ENCODE measurements around the gene PPP2R2B.
"Not testable (repeated sequence)": the region's sequence is repeated elsewhere in the genome, so short reads cannot be mapped to it uniquely, and the experiment has no call there.

PPP2R2B gene

GRCh38 chr5:146751781-146752401, 126.7 kb downstream of the PPP2R2B start:
- no peaks in the 10 kb centered on the region for H3K27me3 ChIP-seq (ENCODE audit: low read depth)
- H3K4me3 ChIP-seq, result no peak overlapping the region
- DNase-seq (ENCODE audit: low spot score in 2 of 2), result no peak
- H3K36me3 ChIP-seq (replicated peaks), result no peaks in the 10 kb centered on the region
- H3K4me1 ChIP-seq, result peaks cover 16% of the 10 kb centered on the region
- H3K9me3 ChIP-seq, result no peaks in the 10 kb centered on the region
- in situ Hi-C loops (cut with MboI; ENCODE audit: low sequenced_read_pairs), result no loop called here

GRCh38 chr5:146751054-146751453, 127.5 kb downstream of the PPP2R2B start:
- no peak for DNase-seq (ENCODE audit: low spot score in 2 of 2)
- in situ Hi-C loops (cut with MboI; ENCODE audit: low sequenced_read_pairs), result no loop called here
- H3K4me1 ChIP-seq, result peaks cover 13% of the 10 kb centered on the region
- no peaks in the 10 kb centered on the region for H3K27me3 ChIP-seq (ENCODE audit: low read depth)
- no peaks in the 10 kb centered on the region for H3K9me3 ChIP-seq
- no peaks in the 10 kb centered on the region for H3K36me3 ChIP-seq (replicated peaks)
- no peak overlapping the region for H3K4me3 ChIP-seq

- in situ Hi-C loops (cut with MboI; ENCODE audit: low sequenced_read_pairs), result no loop called here
These were observed 130.0 kb downstream of the PPP2R2B start for GRCh38 chr5:146748533-146748932.

GRCh38 chr5:146745931-146746577, 132.5 kb downstream of the PPP2R2B start:
- Histone ChIP-seq H3K27me3 (ENCODE audit: low read depth) (no peaks in the 10 kb centered on the region), H3K9me3 (no peaks in the 10 kb centered on the region), H3K36me3 (replicated peaks) (no peaks in the 10 kb centered on the region), H3K4me3 (no peak overlapping the region), H3K4me1 (peaks cover 18% of the 10 kb centered on the region)
- DNase-seq (ENCODE audit: low spot score in 2 of 2), result peak; percentile 55 to 68
- in situ Hi-C loops (cut with MboI; ENCODE audit: low sequenced_read_pairs), result no loop called here

More at GRCh38 chr5:146748533-146748932, 130.0 kb downstream of the PPP2R2B start:
- H3K4me3 ChIP-seq, result no peak overlapping the region
- no peaks in the 10 kb centered on the region for H3K36me3 ChIP-seq (replicated peaks)
- H3K27me3 ChIP-seq (ENCODE audit: low read depth), result no peaks in the 10 kb centered on the region
- H3K9me3 ChIP-seq, result no peaks in the 10 kb centered on the region
- peaks cover 18% of the 10 kb centered on the region for H3K4me1 ChIP-seq
- no peak for DNase-seq (ENCODE audit: low spot score in 2 of 2)

- H3K36me3 ChIP-seq (replicated peaks), result no peaks in the 10 kb centered on the region
- H3K4me3 ChIP-seq, result no peak overlapping the region
- no peaks in the 10 kb centered on the region for H3K9me3 ChIP-seq
- no peak for DNase-seq (ENCODE audit: low spot score in 2 of 2)
- in situ Hi-C loops (cut with MboI; ENCODE audit: low sequenced_read_pairs), result no loop called here
- H3K4me1 ChIP-seq, result peaks cover 18% of the 10 kb centered on the region
- H3K27me3 ChIP-seq (ENCODE audit: low read depth), result no peaks in the 10 kb centered on the region
These were observed 134.3 kb downstream of the PPP2R2B start for GRCh38 chr5:146744068-146744745.

- in situ Hi-C loops (cut with MboI; ENCODE audit: low sequenced_read_pairs), result no loop called here
- Histone ChIP-seq H3K27me3 (ENCODE audit: low read depth) (no peaks in the 10 kb centered on the region), H3K4me3 (no peak overlapping the region), H3K36me3 (replicated peaks) (no peaks in the 10 kb centered on the region), H3K4me1 (peaks cover 18% of the 10 kb centered on the region), H3K9me3 (0 out of 2 replicates have a peak, but pooled peaks cover 1% of the 10 kb centered on the region)
- no peak for DNase-seq (ENCODE audit: low spot score in 2 of 2)
These were observed 143.5 kb downstream of the PPP2R2B start for GRCh38 chr5:146734936-146735577.

GRCh38 chr5:146732962-146733361, 145.6 kb downstream of the PPP2R2B start:
- no peaks in the 10 kb centered on the region for H3K36me3 ChIP-seq (replicated peaks)
- H3K27me3 ChIP-seq (ENCODE audit: low read depth), result no peaks in the 10 kb centered on the region

GRCh38 chr5:146731909-146732659, 146.5 kb downstream of the PPP2R2B start:
- peak in 1 of 2 experiments; percentile 76 for DNase-seq (ENCODE audit: low spot score in 2 of 2)
- Histone ChIP-seq H3K36me3 (replicated peaks) (no peaks in the 10 kb centered on the region), H3K9me3 (peaks cover 7% of the 10 kb centered on the region; the same call in 1 of the 2 replicates), H3K4me1 (peaks cover 18% of the 10 kb centered on the region), H3K4me3 (no peak overlapping the region), H3K27me3 (ENCODE audit: low read depth) (no peaks in the 10 kb centered on the region)
- in situ Hi-C loops (cut with MboI; ENCODE audit: low sequenced_read_pairs), result no loop called here

More at GRCh38 chr5:146732962-146733361, 145.6 kb downstream of the PPP2R2B start:
- in situ Hi-C loops (cut with MboI; ENCODE audit: low sequenced_read_pairs), result no loop called here
- H3K4me1 ChIP-seq, result peaks cover 18% of the 10 kb centered on the region
- no peak overlapping the region for H3K4me3 ChIP-seq
- H3K9me3 ChIP-seq, result peaks cover 7% of the 10 kb centered on the region; the same call in 1 of the 2 replicates
- DNase-seq (ENCODE audit: low spot score in 2 of 2), result no peak

GRCh38 chr5:146728746-146729145, 149.8 kb downstream of the PPP2R2B start:
- DNase-seq (ENCODE audit: low spot score in 2 of 2); H3K9me3 ChIP-seq; H3K36me3 ChIP-seq (replicated peaks); in situ Hi-C loops (cut with MboI; ENCODE audit: low sequenced_read_pairs); H3K4me3 ChIP-seq; H3K27me3 ChIP-seq (ENCODE audit: low read depth): not testable (repeated sequence)
- H3K4me1 ChIP-seq, result peaks cover 18% of the 10 kb centered on the region

- DNase-seq (ENCODE audit: low spot score in 2 of 2), result peak in 1 of 2 experiments; percentile 11
- in situ Hi-C loops (cut with MboI; ENCODE audit: low sequenced_read_pairs), result no loop called here
- Histone ChIP-seq H3K36me3 (replicated peaks) (no peaks in the 10 kb centered on the region), H3K27me3 (ENCODE audit: low read depth) (no peaks in the 10 kb centered on the region), H3K9me3 (peaks cover 7% of the 10 kb centered on the region; the same call in 1 of the 2 replicates), H3K4me1 (peaks cover 6% of the 10 kb centered on the region), H3K4me3 (no peak overlapping the region)
These were observed 151.7 kb downstream of the PPP2R2B start for GRCh38 chr5:146726891-146727290.

GRCh38 chr5:146726020-146726419, 152.5 kb downstream of the PPP2R2B start:
- Histone ChIP-seq H3K27me3 (ENCODE audit: low read depth) (no peaks in the 10 kb centered on the region), H3K4me1 (no peaks in the 10 kb centered on the region), H3K36me3 (replicated peaks) (no peaks in the 10 kb centered on the region), H3K4me3 (no peak overlapping the region), H3K9me3 (peaks cover 7% of the 10 kb centered on the region; the same call in 1 of the 2 replicates)
- in situ Hi-C loops (cut with MboI; ENCODE audit: low sequenced_read_pairs), result no loop called here
- DNase-seq (ENCODE audit: low spot score in 2 of 2), result no peak

- Histone ChIP-seq H3K4me3 (no peak overlapping the region), H3K36me3 (replicated peaks) (no peaks in the 10 kb centered on the region), H3K4me1 (no peaks in the 10 kb centered on the region), H3K27me3 (ENCODE audit: low read depth) (no peaks in the 10 kb centered on the region), H3K9me3 (peaks cover 5% of the 10 kb centered on the region; the same call in 1 of the 2 replicates)
- DNase-seq (ENCODE audit: low spot score in 2 of 2), result no peak
- in situ Hi-C loops (cut with MboI; ENCODE audit: low sequenced_read_pairs), result no loop called here
These were observed 153.5 kb downstream of the PPP2R2B start for GRCh38 chr5:146725025-146725424.

GRCh38 chr5:146722361-146722779, 156.2 kb downstream of the PPP2R2B start:
- H3K9me3 ChIP-seq, result no peaks in the 10 kb centered on the region
- H3K4me3 ChIP-seq, result no peak overlapping the region
- H3K36me3 ChIP-seq (replicated peaks), result no peaks in the 10 kb centered on the region
- in situ Hi-C loops (cut with MboI; ENCODE audit: low sequenced_read_pairs), result no loop called here
- DNase-seq (ENCODE audit: low spot score in 2 of 2), result no peak
- H3K27me3 ChIP-seq (ENCODE audit: low read depth), result no peaks in the 10 kb centered on the region
- H3K4me1 ChIP-seq, result no peaks in the 10 kb centered on the region
